GM19324 (cell line): ENCODE results near the gene CACNB2.
"Not testable (repeated sequence)": the region's sequence is repeated elsewhere in the genome, so short reads cannot be mapped to it uniquely, and the experiment has no call there.

Source experiments
- ATAC-seq: cut with Tn5 transposase; IDR thresholded peaks from one replicate; pipeline ENCODE4 v1.9.1; 2021; ENCODE audit warnings: mild to moderate bottlenecking, moderate library complexity; ENCODE audit not compliant: unreplicated experiment, low FRiP score

Gene CACNB2

DNA sequence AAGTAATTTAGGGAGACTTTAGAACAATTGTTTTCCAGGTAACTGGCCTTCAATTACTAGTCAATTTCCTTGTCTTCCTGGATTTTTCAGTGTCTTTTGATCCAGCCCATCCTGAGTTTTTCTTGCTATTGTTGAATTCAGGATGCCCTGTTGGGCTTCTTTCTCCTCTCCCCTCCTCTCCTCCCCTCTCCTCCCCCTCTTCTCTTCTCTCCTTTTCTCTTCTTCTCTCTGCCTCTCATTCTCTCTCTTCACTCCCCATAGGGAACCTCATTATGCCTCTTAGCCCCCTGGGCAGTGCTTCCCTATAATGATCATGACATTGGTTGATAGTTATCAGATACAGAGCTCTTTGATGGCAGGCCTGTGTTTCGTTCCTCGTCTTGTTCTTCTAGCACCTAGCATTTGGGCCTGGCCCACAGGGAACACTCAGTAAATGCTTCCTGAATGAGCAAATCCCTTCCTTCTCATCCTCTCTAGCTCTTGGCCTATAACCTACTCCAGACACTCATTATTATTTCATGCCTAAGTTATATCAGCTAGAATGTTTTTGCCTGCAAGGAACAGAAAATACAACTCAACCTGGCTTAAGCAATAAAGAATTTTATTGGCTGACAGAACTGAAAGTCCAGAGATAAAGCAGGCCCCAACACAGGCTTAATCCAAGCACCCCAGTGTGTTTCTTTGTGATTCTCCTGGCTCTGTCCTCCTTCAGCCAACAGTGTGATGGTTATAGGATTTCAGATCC is 56.8 kb downstream of the CACNB2 start:
- no peak for ATAC-seq

DNA sequence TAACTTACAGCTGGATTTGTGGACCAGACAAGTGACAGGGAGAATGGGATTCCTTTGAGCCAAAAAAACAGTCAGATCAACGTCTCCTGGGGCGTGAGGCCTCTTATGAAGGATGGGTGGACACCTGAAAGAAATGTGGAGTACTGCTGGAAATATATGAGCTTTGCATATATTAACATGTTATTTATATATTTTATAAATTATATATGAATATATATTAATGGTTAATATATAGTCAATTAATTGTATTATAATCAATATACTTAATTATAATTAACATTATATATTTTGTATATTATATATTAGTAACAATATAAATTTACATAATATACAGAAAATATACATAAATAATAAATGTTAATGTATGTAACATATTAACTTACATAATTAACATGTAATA is 57.5 kb downstream of the CACNB2 start:
- ATAC-seq = no peak

DNA sequence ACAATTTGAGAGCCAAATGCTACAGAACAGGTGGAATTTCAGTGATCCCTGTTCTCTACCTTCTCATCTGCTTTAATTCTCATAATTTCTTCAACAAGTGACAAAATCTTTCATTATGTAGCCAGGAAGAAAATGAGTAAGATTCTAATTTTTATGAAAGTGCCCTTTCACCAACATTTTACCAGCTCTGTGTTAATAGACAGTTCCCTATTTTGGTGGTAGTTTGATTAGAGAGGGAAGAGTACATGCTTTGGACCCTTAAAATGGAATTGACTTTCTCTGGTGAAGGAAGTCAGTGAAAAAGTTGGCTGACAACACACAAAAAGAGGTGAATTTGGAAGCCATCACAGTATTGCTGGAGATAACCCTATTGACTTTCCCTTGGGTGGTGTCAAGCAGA is 61.7 kb downstream of the CACNB2 start:
- ATAC-seq = no peak

DNA sequence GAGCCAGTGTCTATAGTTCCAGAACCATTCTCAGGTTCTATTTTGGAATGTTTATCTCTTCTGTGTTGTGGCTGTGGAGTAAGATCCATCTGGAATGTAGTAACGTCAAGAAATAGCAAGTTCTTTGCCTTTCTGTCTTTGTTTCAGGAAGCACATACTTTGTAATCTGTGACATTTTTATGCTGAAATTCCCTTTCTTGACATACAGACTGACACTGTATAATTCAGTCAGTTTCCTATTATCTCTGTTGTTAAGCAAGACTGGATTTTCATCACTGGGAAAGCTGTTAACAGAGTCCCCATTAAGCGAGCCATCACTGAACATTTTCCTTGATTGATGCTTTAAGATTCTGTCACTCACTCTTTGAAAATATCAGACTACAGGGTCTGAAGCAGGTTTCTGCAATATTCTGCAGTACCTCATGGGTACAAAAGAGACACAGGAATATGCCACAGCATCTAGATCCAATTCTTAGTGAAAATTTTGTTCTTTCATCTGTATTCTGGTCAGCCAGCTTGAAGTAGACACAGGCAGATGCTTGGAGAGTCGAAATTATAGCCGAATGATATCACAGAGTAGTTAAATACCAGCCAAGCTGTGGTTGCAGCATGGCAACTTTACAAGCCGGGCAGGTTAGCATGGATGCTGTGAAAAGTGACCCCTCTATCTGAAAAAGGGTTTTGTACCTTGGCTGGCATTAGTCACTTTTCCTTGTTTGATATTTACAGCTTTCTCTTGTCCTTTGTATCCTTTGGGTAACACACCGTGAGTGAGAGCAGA is 62.6 kb downstream of the CACNB2 start:
- ATAC-seq = no peak

DNA sequence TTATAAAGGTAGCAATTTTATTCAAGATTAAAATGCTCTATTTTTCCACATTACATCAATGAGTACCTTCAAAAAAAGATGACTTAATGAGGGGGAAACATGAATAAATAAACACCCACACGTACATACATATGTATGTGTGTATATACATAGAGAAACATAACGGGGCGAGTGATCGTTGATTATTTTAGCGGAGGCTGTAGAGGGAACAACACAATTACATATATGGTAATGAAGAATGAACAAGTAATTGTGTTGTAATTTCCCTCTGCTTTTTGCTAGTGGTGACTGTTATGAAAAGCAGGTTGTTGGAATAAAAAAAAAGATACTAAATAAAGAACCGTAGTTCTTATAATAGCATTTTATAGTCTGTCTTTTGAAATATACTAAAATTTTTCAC is 63.2 kb downstream of the CACNB2 start:
- ATAC-seq = no peak

DNA sequence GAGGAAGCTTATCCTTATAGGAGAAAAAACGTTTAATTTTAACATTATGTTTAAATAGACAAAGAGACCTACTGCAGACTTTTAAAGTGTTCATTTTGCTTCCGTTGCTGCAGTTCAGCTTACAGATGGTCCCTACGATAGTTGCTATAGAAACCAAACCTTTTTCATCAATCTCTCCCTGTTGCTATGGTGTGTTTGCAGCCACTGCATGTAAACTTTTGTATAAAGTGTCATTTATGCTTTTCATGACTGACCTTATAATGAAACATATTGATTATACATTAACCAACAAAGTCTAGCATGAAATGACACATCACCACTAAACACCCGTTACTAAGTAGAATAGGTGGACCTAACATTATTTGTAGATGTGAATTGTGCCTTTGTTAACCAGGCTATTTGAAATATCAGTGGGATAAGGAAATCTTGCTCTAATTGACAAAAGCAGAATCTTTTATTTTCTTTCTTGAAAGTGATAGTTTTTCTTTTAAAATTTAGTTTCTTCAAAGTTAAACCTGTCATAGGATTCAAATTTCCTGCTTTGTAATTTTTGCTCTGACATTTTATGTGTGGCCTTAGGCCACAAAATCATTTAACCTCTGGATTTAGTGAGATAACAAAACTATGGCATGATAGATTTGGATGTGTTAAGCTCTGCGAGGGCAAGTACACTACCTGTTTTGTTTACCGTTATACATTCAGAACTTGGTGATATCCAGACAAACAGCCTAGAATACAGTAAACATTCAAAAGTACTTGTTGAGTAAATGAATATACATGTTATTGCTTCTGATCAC is 64.0 kb downstream of the CACNB2 start:
- no peak for ATAC-seq

DNA sequence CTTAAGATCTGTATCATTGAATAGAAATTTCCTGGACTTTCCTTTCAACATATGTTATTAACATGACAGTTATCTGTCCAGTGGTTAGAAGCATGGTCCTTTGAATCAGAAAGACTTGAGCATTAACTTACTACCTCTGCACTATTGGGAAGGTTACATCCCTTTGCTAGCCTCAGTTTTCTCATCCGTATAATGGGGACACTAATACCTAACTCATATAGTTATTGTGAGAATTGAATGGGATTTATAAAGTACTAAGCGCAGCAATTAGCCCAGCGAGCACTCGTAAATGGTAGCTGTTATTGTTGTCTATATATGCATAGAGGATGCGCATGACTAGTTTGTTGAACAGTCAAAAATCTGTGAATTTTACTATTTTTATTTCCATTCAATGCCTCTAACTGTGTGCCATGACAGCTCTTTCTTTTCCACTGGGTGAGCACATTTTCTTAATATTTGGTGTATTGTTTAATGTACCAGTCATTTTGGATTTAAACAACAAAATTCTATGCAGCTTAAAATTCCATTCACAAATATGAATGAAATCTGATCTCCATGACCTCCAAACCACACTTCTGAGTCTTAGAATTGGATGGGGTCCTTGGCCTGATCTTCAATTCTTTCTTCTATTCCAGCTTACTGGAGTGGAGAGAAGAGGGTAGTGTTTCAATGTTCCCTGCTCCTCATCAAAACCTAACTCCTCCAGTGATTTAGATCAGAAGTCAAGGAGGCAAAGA is 65.0 kb downstream of the CACNB2 start:
- ATAC-seq = no peak

DNA sequence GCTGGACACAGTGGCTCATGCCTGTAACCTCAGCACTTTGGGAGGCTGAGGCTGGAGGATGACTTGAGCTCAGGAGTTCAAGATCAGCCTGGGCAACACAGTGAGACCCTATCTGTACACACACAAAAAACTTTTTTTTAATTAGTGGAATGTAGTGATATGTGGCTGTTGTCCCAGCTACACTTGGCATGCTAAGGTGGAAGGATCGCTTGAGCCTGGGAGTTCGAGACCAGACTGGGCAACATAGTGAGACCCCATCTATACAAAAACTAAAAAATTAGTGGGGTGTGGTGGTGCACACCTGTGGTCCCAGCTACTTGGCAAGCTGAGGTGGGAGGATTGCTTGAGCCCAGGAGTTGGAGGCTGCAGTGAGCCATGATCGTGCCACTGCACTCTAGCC is 68.0 kb downstream of the CACNB2 start:
- not testable (repeated sequence) for ATAC-seq

DNA sequence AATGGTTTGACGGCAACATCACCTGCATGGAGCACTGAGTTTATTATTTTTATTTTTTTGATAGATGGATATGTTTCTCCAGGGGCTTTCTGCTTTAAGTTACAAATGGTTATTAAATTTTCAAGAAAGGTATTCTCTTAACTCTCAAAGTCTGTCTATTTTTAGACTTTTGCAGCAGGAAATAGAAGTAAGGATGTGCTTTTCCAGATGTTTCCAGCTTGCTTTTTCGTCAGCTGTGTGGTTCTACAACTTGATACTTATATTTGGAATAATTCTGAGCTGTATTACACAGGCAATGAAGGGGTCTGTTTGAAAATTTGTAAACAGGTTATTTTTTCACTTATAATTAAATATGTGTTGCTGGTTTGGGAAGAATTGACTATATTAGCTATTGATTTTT is 69.0 kb downstream of the CACNB2 start:
- ATAC-seq = no peak

DNA sequence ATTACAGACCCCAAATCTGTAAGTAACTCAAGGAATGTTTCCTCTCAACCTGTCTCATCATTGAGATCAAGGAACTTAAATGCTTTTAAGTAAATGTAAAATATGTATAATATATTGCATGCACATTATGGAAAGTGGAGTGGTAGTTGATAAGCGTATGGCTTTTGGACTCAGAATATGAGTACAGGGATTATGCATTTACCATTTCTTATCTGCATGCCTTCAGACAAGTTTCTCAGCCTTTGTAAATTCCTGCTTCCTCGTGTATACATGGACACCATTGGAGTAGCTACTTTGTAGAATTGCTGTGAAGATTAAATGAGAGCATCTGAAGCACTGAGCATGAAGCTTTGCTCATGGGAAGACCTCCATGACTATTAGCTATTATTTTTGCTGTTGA is 70.5 kb downstream of the CACNB2 start:
- no peak for ATAC-seq

DNA sequence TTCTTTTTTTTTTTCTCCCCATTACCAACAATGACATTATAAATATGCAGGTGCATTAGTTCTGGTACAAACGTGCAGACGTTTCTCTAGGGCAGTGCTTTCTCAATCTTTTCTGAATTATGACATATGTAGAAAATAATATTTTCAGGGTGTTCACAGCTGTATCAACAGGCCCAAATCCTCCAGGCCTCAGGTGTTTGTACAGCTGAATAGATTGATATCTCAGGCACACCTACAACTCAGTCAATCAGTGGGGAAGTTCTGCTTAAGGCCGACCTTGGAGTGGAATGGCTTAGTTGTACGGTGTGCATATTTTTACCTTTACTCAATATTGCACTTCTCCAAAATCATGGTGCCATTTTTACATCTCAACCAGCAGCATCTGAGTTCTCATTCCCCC is 71.6 kb downstream of the CACNB2 start:
- ATAC-seq = no peak

DNA sequence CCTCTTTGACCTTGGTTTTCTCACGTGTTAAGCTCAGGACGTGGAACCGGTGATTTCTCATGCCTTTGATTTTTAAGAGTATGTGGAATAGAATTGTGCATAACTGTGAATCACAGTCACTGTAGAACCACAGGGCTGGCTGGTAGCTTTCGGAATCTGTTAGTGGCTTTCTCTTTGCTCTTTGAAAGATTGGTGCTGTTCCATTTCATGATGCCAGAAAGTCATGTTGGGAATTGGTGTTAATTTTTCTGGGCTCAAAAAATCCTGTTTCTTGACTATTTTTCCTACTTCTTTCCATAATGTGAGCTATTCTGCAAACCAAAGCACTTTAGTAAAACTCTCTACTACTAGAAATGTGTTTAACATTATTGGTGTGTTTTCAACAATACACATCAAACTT is 73.0 kb downstream of the CACNB2 start:
- no peak for ATAC-seq

DNA sequence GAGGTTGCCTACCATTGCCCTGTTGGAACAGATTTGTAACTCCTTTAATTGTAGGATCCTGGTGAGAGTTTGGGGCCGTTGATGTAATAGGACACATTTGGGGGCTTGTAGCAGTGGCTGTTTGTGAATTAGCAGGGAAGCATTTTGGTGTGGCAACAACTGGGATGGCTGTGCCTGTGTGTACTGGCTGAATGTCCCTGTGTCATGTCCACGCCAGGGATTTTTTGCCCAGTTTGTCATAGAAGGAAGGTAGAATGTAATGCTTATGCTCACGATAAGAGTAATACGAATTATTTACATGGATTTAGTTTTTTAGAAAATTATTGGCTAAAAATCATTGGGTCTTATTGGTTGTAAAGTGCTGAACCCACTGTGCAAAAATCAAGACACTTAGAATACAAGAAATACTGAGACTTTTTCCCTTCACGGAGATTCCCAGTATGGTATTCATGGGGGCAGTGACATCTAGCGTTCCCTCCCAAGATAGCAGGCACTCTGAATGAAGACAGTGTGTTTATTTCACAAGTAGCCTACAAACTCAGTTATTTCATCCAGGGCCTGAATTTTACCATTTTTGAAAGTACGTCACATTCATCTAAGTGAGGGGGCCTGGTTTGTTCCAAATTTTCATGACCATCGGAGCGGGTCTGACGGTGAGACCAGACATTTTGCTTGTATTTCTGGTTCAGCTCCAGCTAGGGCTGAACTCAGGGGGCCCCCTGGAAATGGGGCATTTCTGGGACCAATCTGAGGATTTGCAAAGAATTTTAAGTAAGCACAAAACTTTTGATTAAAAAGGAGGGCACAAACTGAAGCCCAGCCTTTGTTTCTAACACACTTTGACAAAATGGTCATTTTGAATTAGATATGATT is 74.7 kb downstream of the CACNB2 start:
- ATAC-seq = no peak

DNA sequence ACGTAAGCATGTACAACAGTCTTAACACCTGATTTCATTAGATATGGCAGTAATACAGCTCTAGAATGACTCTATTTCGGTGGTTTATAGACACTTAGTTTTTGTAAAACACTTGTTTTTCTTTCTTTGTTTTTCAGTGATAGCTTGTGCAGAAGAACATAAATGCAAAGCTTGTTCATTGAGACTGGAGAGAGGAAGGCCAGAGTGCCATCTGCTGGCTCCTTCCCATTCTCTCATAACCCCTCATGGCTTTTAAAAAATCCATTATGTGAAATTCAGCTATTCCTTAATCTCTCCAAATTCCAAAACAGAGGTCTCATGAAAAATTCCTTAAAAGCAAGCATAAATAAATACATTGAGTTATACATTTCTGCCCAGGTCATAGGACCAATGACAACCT is 76.3 kb downstream of the CACNB2 start:
- ATAC-seq = no peak

DNA sequence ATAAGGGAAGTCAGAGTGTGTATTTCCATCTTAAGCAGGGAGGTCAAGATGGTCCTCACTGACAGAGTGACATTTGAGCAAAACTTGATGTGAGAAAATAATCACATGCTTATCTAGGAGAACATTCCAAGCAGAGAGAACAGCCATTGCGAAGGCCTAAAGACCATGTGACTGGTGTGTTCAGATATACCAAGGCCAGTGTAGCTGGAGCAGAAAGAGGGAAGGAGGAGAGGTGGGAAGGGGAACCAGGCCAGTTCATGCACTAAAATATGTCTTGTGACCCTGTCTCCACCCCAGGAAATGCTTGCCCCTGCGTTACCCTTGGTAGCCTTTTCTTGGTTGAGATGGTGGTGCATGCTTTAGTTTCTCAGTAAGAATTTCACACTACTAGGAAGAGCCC is 77.4 kb downstream of the CACNB2 start:
- no peak for ATAC-seq

DNA sequence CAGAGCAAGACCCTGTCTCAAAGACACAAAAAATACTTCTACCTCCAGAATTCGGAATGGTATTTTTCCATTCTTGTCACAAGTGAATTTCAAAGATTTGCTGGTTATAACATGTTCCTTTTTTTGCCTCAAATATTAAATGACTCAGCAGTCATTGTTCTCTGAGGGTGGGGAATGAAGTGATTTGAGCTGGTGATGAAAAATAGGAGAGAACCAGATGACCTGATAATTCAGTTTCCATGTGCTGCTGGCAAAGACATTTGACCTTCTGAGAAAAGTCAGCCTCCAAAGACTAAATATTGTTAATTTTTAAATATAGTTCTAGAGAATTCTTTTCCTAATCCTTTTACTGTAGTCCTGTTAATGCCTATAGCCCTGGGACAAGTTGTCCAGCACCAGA is 78.9 kb downstream of the CACNB2 start:
- no peak for ATAC-seq

DNA sequence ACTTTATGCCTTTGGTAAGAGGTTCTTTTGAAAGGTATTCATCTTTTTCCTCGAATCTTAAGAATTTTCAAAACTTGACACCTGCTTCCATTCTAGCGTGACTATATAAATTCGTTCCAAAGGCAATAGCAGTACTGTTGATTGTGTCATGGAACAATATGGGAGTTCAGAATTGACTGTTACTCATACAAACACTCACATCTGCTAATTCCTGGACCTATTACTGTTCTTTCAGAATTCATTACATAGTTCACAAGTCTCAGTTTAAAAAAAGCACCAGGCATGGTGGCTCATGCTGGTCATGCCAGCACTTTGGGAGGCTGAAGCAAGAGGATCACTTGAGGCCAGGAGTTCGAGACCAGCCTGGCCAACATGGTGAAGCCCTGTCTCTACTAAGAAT is 80.9 kb downstream of the CACNB2 start:
- no peak for ATAC-seq

DNA sequence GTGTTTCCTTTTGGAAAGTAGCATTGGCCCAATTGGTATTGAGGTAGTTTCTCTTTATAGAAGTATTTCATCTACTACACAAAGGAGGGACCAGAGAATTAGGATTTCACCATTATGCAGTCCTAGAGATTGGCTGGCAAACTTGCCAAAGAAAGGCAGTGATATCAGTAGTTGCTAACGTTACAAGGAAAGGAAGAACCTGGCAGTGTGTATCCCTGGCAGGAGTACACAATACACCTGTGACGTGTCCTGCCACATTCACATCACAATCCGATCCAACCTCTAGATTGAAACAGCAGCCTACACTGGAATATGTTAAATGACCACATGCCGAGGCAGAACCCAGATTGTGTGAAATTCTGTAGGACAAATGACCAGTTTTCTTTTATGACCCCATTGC is 81.7 kb downstream of the CACNB2 start:
- no peak for ATAC-seq

DNA sequence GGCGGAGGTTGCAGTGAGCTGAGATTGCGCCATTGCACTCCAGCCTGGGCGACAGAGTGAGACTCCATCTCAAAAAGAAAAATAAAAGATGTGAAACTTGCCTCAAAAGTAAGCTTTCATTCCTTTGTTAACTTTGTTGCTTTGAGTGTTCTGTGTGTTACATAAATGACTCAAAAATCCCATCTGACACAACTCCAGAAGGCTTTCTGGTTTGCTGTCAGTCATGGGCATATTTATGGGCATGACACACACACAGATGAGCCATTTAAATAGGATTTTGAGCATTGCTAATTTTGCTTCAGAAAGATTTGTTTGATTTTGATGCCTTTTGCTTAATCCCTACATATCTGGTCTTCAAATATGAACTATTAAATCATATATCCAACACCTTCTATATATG is 82.6 kb downstream of the CACNB2 start:
- ATAC-seq = no peak

DNA sequence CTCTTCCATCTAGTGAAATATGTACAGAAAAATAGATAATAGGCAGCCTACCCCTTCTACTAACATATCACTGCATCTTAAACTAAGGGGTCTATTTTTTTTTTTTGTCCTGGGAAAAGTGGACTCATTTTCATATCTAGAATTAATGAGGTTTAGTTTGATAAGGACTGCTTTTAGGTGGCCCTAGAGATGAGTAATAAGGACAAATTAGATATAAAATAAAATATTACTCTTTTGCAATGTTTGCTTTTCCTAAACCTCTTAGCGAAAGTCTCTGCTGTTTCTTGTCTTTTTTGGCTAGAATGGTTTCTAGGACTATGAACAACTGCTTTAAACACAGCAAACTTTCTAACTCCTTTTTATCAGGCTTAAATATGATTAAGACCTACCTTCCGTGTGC is 83.7 kb downstream of the CACNB2 start:
- no peak for ATAC-seq
